ENCODE results near the gene PRM1.
A peak's percentile ranks its signal among the peaks of the same experiment; 100 is the strongest.

The PRM1 gene, protein sequence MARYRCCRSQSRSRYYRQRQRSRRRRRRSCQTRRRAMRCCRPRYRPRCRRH

DNA sequence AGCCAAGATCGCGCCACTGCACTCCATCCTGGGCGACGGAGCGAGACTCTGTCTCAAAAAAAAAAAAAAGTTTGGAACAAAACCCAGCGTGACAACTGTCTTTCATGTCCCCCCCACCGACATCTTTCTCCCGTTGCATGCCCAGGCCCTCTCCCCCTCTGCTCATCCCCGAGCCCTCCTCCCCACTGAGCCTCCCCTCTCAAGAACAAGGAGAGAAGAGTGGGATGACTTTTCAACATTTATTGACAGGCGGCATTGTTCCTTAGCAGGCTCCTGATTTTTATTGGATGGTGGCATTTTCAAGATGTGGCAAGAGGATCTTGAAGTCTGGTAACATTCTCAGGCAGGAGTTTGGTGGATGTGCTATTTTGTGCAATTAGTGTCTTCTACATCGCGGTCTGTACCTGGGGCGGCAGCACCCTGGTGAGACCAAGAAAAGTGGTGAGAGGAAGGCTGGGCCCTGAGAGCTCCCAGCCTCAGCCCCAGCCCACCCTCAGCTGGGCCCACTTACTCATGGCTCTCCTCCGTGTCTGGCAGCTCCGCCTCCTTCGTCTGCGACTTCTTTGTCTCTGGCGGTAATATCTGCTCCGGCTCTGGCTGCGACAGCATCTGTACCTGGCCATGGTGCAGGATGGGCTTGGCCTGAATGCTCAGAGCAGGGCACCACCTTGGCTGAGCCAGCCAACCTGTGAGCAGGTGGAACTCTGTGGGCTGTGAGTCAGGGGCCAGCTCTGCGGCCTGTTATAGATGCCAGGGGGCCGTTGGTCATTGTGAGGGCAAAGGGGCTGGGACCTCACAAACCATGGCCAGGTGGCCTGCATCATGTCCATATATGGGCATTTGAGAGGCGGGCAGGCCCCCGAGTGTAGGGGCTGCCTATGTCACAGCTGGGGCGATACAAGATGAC, at the start of gene PRM1:
Gene PRM1 (minus strand): TSS at position 715 of the 907 bp plus-strand sequence. CDS start 92 bp downstream, at position 623.
- DNase-seq = no peak

DNA sequence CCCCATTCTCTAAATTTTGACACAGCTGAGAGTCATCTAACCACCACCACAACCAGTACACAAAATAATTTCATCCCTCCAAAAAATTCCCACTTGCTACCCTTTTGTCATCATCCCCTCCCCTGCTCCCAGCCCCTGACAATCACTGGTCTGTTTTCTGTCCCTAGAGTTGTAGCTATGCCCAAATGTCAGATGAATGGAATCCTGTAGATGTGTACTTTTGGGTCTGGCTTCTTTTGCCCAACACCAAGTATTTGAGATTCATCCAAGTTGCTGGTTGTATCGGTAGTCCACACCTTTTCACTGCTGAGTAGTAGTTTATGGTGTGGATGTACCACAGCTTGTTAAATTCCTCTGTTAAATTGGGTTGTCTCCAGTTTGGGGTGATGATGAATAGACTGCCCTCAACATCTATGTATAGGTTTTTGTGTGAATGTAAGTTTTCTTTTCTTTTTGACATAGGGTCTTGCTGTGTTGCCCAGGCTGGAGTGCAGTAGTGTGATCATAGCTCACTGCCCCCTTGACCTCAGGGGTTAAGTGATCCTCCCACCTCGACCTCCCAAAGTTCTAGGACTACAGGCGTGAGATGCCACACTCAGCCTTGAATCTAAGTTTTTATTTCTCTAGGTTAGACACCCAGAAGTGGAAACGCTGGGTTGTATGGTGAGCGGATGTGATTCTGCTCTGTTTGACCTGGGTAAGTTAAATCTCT, 49.6 kb upstream of the PRM1 start:
- DNase-seq = no peak

DNA sequence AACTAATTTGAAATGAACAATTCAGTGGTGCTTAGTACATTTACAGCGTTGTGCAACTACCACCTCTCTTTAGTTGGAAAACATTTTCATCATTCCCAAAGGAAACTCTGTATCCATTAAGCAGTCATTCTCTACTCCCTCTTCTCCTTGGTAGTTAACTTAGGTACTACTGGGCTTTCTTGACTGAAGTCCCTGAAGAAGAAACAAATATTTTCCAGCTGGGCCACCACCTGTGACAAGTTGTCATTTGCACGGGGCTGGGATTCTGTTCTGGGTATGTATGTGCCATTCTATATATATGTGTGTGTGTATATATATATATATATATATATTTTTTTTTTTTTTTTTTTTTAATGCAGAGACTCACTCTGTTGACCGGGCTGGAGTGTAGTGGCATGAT, 48.8 kb upstream of the PRM1 start:
- DNase-seq = no peak

DNA sequence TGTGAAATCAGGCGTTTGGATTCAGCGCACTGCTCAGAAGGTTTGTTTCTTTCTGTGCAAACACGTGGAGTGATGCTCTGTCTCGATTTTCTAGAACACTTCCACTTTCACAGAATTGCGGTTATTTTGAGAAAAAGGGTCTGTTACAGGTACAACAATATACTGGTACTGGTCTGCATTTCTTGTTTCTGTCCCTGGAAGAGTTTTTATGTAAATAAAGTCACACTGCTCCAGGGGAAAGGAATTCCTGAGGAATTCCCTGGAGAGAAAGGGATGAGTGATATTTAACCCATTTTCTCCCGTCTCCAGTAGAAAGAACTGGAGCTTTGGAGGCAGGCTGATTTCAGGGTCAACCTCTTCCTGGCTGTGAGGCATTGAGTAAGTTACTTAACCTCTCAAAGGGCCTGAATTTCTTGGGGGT, 48.0 kb upstream of the PRM1 start:
- no peak for DNase-seq

DNA sequence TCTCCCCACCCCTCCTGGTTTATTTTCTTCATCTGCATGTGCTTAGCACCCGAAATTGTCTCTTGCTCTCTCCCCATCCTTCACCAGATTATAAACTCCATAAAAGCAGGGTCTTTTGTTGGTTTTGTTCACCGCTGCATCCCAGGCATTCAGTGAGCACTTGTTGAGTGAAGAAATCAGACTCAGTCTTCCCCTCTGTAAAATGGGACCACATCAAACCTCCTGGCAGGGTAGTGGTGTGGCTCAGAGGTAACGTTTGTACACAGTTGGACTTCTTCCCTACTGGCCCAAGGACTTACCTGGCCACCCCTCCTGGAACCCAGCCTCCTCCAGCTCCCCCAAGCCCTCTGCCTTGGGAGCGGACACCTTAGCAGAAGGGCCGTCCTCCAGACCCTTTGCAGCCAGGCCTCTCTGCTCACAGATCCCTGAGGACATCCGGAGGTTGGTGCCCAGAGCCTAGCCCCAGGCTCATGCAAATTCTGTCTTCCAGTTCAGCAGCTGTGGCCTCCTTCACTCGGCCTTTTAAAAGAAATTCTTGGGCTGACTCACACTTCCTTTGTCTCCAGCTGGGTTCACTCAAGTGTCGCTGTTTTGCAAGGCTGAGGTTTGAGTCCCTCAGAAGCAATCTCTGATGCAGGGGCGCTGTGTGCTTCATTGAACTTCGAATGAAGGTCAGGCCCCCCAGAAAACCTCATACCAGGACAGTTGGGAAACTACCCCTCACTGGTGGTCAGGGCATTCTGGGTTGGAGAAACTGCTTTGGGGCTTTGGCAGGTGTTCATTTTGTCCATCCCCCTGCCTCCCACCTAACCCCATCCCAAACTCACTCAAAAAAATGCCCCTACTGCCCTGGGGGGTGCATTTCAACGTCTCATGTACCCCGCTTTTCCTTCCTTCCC, 47.3 kb upstream of the PRM1 start:
- no peak for DNase-seq

DNA sequence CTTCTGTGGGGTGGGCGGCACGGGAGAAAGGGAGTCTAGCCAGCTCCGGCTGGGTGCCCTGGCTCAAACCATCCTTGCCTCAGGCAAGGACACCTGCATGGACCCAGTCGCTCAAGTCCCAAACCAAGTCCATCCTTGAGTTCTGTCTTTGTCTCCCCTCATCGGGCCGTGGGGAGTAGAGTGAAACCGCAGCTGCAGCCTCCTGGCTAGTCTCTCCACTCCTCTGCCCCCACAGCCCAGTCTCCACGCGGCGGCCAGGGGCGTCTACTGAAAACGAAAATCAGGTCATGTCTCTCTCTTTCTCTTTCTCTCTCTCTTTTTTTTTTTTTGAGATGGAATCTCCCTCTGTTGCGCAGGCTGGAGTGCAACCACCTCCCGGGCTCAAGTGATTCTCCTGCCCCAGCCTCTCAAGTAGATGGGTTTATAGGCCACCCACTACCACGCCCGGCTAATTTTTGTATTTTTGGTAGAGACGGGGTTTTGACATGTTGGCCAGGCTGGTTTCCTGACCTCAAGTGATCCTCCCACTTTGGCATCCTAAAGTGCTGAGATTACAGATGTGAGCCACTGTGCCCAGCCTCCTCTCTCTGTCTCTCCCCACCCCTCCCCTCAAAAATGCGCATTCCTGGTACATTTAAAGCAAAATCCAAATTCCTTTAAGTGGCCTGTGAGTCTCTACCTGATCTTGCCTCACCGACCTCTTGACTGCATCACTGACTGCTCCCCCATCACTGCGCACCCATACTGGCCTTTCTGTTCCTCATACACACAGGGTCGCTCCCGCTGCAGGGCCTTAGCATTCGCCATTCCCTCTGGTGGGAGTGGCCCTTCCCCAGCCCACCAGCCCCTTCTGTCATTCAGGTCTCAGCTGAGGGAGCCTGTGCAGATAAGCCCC, 46.4 kb upstream of the PRM1 start:
- DNase-seq = no peak

DNA sequence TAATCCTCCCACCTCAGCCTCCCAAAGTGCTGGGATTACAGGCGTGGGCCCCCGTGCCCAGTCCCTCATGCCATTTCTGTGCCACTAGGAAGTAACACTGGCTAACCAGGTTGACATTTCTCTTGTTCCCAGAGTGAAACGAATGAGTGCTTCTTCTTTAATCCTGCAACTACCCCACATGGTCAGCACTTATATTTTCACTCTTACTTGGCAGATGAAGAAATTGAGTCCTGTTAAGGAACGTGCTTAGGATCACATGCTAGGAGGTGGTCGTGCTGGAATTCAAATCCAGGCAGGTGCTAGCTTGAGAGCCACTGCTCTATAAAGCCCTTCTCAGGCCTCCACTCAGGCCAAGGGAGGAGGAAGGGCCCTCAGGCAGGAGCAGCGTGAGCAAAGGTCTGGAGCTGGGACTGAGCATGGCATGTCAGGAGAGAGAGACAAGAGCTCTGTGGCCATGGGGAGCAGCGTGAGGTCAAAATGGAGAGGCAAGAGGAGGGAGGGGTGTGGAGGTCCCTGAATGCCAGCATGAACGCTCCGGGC, 45.7 kb upstream of the PRM1 start:
- DNase-seq = no peak

DNA sequence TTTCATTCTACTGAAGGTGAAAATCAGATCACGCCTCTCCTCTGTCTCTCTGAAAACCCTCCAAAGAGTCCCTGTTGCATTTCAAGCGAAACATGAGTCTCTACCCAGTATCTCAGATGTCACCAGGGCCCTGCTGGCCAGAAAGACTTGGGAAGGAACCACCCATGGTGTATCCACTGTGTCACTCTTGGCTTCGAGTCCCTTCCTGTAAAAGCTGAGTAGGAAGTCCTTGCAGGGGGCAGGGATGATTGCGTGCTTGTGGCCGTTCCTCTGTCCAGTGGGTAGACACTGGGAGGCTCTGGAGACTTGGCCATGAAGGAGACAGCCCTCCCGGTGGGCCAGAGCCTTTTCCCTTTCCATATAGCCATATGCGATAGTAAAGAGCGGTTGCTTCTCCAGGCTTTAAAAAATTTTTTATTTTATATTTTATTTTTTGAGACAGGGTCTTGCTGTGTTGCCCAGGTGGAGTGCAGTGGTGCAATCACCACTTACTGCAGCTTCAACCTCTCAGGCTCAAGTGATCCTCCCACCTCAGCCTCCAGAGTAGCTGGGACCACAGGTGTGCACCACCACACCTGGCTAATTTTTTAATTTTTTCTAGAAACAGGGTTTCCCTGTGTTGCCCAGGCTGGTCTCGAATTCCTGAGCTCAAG, 45.1 kb upstream of the PRM1 start:
- DNase-seq = no peak

DNA sequence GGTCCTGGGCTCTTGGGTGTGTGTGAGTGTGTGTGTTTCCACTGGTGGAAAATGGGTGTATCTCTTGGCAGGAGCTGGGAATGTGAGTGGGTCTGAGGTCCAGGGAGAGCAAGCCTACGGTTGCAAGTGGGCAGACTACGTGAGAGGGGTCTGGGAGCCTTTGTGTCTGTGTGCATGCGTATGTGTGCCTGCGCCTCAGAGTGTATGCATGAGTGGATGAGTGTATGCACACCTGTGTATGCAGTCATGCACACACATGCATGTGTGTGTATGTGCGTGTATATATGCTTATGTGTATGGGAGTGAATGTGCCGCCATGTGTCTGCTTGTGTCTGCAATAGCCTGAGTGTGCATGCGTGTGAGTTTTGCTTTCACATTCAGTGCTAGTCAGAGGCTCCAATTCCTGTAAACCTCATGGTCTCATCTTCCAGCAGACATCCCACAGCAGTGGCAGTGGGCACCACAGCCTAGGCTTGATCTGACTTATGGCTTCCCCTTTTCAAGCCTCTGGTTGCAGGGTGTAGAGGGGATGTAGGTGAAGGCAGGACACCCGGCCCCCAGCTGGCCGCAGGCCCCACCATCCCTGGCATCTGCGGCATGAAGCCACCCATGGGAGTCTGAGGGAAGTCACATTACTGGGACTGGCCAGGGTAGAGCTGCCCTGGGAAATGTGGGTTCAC, 44.4 kb upstream of the PRM1 start:
- DNase-seq = no peak

DNA sequence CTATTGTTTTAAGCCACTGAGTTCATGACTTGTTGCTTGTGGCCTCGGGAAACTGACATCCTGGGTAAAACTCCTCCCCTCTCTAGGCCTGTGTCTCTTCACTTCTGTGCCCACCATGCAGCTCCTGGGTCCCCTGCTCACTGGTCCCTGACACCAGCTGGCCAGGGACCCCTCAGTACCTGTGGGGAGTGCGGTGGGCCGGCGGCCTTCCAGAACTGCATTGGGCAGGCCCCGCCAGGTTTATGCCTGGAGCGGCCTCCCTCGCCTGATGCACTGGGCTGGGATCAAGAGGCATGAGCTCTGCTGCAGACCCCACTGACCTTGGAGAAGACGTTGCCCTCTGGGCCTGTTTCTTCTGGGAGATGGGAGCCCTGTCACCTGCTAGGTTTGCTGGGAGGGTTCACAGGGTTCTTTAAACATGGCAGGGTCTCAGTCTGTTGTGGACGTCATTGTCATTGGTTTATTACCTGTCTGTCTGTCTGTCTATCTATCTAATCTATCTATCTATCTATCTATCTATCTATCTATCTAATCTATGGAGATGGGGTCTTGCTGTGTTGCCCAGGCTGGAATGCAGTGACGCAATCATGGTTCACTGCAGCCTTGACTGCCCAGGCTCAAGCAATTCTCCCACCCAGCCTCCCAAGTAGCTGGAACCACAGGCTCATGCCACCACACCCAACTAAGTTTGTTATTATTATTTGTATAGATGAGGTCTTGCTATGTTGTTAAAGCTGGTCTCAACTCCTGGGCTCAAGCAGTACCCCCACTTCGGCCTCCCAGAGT, 42.6 kb upstream of the PRM1 start:
- DNase-seq = no peak

DNA sequence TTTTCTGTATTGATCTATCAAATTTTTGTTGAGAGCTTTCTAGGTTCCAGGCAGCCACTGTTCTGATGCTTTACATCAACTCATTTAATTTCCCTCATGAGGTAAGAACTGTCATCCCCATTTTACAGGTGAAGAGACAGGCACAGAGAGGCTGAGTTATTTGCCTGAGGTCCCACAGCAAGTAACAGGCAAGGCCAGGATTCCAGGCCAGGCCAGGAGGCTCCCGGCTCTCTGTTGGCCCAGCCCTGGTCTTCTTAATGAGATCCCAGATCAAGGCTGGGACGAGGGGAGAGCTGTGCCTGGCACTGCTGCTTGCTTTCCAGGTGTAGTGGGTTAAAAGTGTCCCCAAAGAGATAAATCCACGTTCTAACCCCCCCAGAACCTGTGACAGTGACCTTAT, 41.7 kb upstream of the PRM1 start:
- no peak for DNase-seq

DNA sequence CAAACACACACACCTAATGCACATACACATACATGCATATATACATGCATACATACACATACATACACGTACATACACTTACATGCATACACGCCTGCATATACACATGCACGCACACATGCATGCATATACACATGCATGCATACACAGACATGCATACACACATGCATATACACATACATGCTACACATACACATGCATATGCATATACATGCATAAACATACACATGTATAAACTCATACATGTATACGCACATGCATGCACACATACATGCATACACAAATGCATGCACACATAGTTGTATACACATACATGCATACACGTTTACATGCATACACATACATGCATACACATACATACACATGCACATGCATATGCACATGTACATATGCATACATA, 40.5 kb upstream of the PRM1 start:
- DNase-seq = no peak

DNA sequence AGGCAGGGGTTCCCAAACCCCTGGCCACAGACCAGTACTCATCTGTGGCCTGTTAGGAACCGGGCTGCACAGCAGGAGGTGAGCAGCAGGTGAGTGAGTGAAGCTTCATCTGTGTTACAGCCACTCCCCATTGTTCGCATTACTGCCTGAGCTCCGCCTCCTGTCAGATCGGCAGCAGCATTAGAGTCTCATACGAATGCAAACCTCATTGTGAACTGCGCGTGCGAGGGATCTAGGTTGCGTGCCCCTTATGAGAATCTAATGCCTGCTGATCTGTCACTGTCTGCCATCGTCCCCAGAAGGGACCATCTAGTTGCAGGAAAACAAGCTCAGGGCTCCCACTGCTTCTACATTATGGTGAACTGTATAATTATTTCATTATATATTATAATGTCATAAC, 39.0 kb upstream of the PRM1 start:
- DNase-seq = peak; percentile 69

DNA sequence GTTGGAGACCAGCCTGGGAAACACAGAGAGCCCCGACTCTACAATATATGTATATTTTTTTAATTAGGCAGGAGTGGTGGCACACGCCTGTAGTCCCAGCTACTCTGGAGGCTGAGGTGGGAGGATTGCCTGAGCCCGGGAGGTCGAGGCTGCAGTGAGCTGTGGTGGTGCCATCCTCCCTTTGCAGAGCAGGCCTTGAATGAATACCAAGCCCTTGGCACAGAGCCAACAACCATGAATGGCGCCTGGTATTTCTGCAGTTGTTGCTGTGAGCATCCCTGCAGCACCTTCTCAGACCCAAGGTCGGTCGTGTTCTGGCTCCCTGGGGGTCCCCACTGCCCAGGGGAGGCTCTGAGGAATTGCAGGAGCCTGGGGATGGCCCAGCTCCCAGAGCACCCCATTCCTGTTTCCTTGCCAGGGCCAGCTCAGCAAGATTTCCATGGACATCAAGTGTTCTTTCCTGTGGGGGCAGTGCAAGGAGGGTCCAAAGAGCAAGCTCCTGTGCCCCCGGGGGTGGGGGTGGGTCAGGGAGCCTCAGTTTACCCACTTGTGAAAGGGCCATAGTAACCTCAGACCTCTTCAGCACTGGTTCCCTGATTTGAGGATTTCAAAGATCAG, 38.5 kb upstream of the PRM1 start:
- no peak for DNase-seq

DNA sequence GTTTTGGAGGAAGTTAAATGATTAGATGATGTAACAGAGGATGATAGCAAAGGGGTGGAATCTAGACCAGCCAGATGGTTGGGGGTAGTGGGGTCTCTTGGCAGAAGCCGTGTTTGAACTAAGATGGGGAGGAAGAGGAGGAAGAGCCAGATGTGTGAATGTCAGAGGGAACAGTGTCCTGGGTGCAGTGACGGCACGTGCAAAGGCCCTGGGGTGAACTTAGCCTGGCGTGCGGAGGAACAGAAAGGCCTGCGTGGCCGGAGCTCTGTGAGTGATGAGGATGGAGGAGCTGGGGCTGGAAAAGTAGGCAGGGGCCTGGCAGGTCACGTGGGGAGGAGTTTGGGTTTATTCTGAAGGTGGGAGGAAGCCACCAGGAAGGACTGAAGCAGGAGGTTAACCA, 37.7 kb upstream of the PRM1 start:
- no peak for DNase-seq

DNA sequence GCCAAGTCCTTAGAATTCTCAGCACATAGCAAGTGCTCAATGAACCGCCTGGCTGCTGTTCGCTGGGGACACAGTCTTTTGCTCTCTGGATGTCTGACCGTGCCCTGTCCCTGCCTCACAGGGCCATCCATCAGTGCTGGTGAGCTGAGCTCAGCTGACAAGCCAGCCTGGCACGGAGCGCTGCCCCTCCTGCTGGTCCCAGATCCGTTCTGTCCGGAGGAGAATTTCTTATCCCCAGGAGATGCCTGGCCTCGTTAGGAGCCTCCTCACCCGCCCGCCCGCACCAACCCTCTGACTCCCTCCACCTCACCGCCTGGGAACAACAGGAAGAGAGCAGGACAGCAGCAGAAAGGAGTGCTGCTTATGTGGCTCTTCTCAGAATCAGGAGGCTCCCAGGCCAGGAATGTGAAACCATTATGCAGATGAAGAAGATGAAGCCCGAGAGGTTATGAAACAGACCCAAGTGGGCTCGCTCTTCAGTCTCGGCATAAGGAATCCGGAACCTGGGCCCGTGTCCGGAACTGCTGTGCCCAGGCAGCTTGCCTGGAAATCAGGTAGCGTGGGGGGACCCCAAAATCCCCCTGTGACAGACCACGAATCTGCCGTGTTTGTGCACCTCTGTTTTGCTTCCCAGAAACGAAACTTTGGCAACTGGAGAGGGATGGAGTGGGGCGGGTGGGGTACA, 35.3 kb upstream of the PRM1 start:
- DNase-seq = no peak

DNA sequence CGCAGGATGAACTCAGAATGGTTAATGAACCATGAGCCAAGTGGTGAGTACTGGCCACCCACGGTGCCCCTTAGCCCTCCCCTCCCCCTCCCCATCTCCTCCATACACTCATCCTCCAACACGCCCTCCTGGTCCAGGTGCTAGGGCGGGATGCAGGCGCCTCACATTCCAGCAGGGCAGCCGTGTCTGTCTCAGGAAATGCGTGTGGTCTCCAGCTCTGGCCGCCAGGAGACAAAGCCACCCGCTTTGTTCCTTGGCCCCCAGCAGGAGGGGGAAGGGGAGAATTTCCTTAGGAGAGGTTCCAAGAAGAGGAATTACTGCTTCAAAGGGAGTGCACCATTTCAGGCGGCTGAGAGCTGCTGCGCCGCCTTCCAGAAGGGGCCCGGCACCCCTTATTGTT, 34.4 kb upstream of the PRM1 start:
- no peak for DNase-seq

DNA sequence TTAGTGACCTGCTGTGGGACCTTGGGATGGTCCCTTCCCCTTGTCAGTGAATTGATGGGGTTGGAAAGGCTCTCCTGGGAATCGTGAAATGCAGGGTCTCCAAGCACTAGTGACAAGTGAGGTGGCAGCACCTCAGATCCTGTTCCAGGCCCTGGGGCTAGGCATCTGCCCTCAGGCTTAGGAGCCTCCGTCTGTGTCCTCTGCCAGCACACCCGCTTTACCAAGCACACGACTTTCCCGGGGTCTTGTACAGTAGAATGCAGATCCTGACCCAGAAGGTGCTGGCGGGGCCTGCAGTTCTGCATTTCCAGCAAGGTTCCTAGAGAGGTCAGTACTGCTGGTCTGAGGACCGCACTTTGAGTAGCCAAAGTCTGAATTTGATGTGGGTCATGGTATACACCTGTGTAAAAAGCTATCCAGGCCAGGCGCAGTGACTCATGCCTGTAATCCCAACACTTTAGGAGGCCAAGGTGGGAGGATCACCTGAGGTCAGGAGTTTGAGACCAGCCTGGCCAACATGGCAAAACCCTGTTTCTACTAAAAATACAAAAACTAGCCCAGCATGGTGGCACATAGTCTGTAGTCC, 33.3 kb upstream of the PRM1 start:
- no peak for DNase-seq

Data from NCI-H2171 treated with DMSO at 0.1 percent for 48 hours (cell line).